GM21619 (cell line): ENCODE measurements around the gene DLX6.

Source experiments
- ATAC-seq: cut with Tn5 transposase; IDR thresholded peaks from one replicate; pipeline ENCODE4 v1.9.1; 2021; ENCODE audit not compliant: unreplicated experiment

The DLX6 gene

GRCh38 chr7:97009753-97010732 is 4.7 kb downstream of the DLX6 start:
- no peak for ATAC-seq

DNA sequence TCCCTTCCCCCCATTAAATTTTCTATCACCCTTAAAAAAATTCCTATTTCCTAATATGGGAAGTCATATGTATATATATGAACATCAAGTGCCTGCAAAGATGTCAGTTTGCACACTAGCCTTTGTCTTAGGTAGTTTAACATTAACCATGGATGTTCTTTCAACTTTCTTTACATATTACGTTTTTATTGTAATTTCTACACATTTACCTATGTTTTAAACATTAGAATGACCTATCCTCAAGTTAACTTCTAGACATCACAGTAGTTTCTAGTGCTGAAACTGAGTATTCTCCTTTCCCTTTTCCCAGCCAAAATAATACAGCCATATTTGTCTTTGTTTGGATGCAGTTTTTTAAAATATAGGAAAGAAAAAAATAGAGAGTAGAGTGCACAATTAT is 5.8 kb downstream of the DLX6 start:
- no peak for ATAC-seq

DNA sequence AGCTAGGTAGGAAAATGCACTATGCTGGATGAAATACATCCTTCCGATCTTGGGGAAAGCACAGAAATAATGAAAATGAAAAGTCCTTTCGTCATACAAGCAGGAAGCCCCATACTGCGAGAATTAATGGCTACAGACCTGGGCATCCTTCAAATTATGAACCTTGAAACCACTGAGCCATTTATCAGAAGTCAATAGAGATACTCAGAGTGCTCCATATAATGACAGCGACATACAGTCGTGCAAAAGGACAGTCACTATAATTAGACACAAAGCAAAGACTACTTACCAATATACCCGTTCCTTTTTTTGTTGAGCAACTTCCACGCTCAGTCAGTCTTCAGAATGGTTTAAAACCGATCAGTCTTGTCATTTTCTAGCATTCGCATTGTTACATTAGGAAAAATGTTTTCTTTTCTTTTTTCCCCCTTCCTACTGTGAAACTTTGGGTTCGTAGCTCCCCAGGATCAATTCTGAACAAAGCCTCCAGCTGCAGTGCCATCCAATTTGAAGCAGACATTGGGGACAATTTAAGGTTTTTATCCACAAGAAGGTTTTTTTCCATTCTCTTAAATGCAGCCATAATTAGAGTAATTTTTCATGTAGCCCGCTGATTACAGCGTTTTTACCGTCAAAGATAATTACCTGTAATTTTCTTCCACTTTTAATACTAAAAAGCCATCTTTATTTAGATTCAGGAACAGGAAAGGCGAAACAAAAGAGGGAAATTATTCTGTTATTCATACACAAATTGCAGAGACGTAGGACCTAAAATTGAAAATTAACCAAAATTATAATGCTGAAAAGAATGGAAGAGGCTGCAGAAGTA is 6.4 kb downstream of the DLX6 start:
- ATAC-seq, result no peak

DNA sequence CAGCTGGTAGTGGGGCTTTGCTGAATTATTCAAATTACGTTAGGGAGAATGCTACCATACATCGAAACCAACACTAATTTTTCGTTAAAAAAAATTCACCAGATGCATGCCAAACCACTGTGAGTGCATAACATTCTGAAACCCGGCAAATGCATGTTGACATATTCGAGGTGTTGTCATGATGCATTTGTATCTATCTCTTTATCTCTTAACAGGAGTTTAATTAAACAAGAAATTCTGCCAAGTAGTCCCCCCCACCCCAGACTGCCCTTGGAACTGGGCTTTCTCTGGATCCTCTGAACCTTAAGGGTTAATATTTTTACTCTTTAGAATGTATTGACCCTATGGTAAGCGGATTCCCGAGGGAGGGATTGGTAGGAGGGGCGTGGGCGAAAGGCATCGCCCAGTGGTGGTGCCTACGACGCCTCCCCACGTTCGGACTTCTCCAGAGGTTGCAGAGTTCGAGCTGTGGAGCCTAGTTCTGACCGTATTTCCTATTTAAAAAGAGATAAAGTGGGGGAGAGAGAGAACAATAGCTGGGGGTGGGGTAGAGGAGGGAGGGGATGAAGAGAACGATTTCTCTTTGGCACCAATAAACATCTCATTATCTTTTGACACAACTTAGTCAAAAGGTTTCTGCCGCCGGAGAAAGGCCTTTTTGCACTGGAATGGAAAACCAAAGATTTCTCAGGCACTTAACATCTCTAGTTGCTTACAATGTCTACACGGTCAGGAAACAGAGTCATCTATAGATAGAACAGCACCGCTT is 7.2 kb downstream of the DLX6 start:
- no peak for ATAC-seq

DNA sequence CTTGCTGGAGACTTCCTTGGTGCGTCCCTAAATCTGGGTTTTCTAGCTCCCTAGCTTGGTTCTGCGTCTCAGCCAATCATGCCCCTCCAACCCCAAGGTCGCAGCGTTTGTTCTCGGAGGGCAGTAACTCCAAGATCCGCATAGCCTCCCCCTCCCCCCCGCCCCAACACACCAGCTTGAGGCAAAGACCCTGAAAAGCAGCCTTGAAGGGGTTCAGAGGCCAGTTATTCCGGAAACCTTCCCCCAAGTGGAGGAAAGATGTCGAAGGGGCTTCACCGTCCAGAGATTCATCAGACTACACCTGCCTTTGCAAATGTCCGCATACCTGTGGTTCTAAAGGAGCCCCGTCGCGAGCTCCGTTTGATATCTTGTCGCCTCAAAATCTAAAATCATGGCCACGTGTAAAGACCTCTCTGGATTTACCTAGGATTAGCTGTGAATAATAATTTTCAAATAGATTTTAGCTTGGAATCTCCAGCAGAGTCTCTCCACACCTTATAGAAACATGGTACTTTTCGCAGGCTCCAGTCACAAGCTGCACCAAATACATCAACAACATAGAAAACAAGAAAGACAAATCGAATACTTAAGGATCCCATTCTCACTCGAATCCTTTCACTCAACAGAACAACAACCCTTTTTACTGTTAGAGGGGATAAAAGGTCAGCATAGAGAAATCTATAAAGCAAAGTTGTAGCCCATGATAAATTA is 7.9 kb downstream of the DLX6 start:
- no peak for ATAC-seq

DNA sequence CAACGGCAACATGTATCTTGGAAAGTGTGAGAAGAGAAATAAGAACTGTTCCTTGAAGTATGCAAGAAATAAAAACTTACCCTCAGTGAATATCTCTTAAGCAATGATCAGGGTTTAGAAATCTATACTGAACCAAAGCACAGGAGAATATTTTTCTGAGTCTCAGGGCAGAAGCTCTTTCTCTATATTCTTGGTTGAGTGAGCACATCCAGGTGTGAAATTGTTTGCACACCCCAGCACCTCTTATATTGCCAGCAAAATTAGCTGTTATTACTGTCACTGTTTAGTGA is 8.4 kb downstream of the DLX6 start:
- ATAC-seq, result no peak

DNA sequence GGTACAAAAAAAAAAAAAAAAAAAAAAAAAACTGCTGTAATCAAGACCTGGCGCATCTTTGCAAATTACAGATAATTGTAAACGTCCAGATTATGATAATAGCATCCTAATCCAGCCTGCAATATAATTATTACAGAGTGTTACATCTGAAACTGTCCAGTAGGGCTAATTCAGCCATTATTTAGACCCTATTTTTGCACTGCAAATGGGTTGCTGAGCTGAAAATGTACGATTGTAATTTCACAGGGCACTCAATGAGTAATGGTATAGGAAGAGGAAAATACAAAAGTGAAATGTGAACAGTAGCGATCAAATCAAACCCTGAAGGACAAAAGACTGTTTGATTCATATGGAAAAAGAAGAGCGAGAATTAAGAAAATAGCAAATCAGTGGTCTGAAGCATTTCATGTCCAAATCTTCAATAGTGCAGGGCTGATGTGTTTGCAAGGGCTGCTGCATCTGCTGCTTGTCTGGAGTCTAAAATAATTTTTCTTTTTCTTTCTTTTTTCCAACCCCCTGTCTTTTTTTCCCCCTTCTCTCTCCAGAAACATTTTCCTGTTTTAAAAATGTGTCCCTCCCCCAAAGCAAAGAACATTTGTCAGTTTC is 8.9 kb downstream of the DLX6 start:
- ATAC-seq, result no peak

DNA sequence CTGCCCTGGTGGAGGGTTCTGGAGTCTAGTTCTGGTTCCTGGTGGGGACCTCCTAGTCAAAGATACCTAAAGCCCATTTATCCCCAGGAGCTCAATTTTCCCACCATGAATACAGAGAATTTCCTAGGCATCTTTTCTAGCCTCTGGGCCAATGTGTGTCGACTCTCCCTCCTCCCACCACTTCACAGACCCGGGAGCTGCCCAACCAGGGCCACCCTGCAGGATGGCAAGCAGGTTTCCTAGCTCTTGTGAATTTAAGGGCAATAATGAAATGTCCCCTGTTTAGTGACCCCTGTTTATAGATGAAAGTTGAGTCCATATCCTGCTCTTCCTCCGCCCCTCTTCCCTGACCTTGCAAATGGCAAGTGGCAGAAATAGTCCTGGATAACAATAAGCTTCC is 9.9 kb downstream of the DLX6 start:
- no peak for ATAC-seq

GRCh38 chr7:97015756-97016380 is 10.5 kb downstream of the DLX6 start:
- ATAC-seq, result no peak

DNA sequence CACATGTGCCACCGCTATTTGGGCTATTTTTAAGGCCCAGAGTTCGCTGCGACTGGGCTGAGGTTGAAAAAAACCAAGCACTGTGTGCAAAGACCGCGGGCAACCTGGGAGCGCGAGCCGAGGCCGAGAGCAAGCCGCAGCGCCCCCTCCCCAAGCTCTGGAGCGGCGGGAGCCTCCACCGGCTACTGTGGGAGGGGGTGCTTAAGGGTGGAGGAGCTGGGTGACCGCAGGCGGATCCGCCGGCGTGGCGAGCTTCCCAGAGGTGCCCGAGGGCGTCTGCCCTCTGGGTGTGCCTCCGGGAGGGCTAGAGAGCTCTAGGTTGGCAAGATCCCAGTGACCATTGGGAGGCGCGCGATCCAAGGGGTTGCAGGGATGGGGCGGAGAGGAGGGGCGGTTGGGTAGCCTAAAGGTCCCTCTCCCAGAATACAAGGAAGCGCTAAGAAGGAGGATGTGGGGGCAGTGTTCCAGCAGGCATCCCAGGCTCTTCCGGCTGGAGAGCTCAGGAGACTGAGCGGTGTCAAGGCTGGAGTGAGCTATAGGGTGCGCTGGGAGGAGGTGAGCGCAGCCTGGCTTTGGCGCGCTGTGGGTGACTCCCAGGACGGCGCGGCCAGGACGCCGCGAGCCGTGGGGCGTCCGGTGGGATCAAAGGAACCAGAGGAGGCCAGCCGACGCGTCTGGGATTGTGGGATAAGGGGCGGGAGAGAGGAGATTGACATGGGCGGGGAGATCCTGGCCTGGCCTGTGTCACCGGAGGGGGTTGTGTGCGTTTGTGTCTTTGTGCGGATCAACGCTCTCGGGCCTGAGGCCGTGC is 11.2 kb downstream of the DLX6 start:
- ATAC-seq, result no peak

DNA sequence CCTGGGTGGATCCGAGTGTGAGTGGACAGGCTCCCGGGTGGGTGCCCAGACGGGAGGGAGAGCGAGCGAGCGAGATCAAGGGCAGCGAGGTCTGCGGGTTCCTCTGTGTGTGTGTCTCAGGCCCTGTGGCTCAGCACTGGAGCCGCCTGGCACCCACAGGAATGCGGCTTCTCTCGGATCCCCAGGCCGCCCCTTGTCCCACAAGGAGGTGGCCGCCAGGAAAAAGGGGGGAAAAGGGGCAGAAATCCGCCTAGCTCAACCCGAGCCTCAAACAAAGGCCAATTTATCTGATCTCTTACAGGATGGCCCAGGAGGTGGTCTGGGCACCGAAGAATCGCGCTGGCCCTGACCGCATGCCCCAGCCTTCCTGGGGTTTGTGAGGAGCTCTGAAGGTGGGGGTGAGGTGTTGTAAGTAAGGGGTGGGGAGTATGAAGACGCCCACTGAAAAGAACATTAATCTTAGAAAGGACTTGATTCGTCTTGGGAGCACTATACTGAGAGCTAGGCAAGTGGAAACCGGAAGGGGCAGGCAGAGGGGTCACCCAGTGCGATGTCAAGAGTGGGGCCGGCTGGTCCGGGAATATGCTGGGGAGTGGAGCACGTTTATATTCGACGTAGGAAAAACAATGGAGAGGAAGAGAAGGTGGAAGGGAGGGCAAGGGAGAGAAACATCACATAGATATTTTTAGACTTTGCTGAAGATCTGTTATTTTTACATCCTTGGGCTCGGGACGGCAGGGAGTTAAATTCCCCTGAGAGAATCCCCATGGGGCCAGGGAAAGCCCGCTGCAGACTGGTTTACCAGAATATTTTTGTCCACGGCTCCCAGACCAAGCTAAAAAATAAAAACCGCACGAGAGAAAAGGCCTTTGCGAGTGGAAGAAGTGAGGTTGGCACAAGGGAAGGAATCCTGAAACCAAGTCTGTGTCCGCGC is 12.1 kb downstream of the DLX6 start:
- no peak for ATAC-seq

DNA sequence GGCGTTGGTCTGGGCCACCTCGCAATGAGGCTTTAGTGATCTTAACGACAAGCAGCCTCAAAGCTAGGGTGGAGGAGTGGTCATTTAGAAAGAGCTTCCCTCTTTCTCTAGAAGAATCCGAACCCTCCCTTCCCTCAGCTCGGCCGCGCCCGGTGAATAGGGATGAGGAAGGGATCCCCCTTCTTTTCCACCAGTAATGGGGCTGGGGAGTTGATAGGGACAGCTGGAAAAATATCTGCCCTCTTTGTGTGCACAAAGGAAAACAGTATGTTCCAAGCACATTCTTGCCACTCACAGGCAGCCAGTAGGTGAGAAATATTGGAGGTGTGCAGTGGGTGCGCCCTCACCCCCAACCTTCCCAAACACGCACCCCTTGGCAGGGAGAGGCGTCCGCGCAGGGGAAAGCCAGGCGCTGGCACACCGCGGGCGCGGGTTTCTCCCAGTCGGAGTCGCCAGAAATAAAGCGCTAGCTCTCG is 12.8 kb downstream of the DLX6 start:
- no peak for ATAC-seq

DNA sequence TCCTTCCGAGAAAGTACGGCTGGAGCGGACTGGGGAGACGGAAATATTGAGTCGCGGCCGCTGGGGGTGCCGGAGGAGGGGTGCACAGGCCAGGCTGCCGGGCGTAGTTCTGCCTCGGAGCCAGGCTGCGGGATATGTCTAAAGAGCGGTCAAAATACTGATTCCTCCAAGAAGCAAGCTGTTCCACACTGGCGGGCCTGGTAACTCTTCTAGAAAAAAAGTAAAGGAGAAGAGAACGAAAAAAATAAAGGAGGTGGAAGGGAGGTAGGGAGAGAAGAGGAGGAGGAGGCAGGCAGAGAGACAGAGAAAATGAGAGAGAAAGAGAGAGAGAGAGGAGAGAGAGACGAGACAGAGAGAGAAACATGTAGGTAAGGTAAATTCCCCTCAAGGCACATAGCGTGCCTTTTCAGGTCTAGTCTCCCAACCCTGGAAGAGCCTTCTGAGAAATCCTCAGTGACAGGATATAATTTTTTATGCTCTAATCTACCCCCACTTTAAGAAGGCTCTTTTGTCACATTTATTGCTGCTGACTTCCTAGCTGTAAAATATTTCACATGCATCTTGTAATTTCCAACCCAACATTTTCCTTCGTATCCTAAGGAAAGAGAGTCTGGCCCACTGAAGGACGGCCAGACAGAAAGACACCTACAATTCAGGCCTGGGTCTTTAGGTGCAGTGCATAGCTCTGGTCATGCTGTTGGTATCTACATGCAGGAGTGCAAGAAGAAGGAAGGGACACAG is 13.6 kb downstream of the DLX6 start:
- ATAC-seq, result no peak

DNA sequence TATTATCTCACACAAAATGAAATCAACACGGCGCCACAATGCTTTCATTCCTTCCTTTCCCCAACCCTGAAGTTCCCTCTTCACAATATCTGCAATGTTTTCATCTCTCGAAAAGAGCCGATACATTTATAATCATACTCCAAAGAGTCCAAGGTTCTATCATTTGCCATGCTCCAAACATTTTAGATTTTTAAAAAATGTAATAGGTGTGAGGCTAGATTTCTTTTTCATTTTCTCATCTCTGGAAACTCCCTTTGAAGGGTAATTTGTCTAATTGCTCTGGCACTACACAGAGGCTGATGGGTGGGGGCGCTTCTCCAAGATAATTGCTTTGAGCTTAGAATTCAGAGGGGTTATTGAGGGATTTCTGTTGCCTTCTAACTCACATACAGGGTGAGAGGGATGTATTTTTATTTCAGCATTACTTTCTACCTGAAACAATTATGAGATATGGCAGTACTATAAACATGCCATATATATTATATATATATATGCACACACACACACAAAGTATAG is 14.4 kb downstream of the DLX6 start:
- no peak for ATAC-seq

- ATAC-seq, result no peak
Measured at GRCh38 chr7:97020601-97020995, 15.2 kb downstream of the DLX6 start.

GRCh38 chr7:97020996-97021746 is 15.8 kb downstream of the DLX6 start:
- no peak for ATAC-seq
